HEK293 (cell line): ENCODE results near the gene TEX36.

Experiments
- CTCF ChIA-PET: fragments of 350-600 bp; formaldehyde crosslinking; extraction: SDS; loops from one replicate; lab custom pipeline; 2021; ENCODE audit warnings: antibody characterized with exemption; lab: Yijun Ruan, JAX
- POLR2A ChIA-PET: fragments of 300-600 bp; formaldehyde crosslinking; extraction: SDS; loops from one replicate; lab custom pipeline; 2020; ENCODE audit warnings: antibody characterized with exemption, inconsistent platforms; lab: Yijun Ruan, JAX
- H3K27ac ChIP-seq: fragments of 200-500 bp; sonication (Bioruptor generic); 2 replicates; pipeline ENCODE4 v1.5.1; 2014; ENCODE audit warnings: low read depth, low read length, control low read depth, inconsistent platforms; ENCODE audit errors: extremely low read depth
- H3K36me3 ChIP-seq, 2 experiments: fragments of 200-500 bp in 1 of 2; sonication (Bioruptor generic) in 1 of 2; 1 replicate in 1 of 2; 2 replicates in 1 of 2; pipeline ENCODE4 v1.5.1; 2014 to 2017; ENCODE audit warnings: inconsistent platforms in 2 of 2, low read length in 2 of 2; ENCODE audit not compliant: control insufficient read depth in 2 of 2, insufficient read depth in 1 of 2
- H3K4me1 ChIP-seq: fragments of 200-500 bp; sonication (Bioruptor generic); 2 replicates; pipeline ENCODE4 v1.5.1; 2014; ENCODE audit warnings: mild to moderate bottlenecking, low read length, inconsistent platforms; ENCODE audit not compliant: control insufficient read depth, insufficient read depth
- H3K4me3 ChIP-seq: 2 replicates; pipeline ENCODE4 v1.5.1; 2011; ENCODE audit warnings: low read depth, mild to moderate bottlenecking, control low read depth, low read length, moderate library complexity
- H3K9me3 ChIP-seq: fragments of 200-500 bp; sonication (Bioruptor generic); 2 replicates; pipeline ENCODE4 v1.5.1; 2014; ENCODE audit warnings: low read depth, low read length, inconsistent platforms; ENCODE audit not compliant: control insufficient read depth, insufficient read depth
- BCL6B ChIP-seq: fragments of 450-650 bp; formaldehyde crosslinking; IDR thresholded peaks from 2 replicates; pipeline ENCODE4 v1.5.1; 2017; ENCODE audit warnings: missing biosample characterization, missing genetic modification characterization
- KLF8 ChIP-seq: fragments of 450-650 bp; formaldehyde crosslinking; IDR thresholded peaks from 2 replicates; pipeline ENCODE4 v1.5.1; 2016; ENCODE audit warnings: missing biosample characterization, missing genetic modification characterization
- SETDB1 ChIP-seq: IDR thresholded peaks from one replicate; pipeline ENCODE4 v1.6.1; 2017; ENCODE audit warnings: mild to moderate bottlenecking, low read length, moderate library complexity, mixed read lengths; ENCODE audit not compliant: insufficient read length
- ZFP37 ChIP-seq: fragments of 450-650 bp; formaldehyde crosslinking; IDR thresholded peaks from 2 replicates; pipeline ENCODE4 v1.5.1; 2016; ENCODE audit warnings: missing biosample characterization, missing genetic modification characterization
- ZNF223 ChIP-seq: fragments of 450-650 bp; formaldehyde crosslinking; IDR thresholded peaks from 2 replicates; pipeline ENCODE4 v1.5.1; 2016; ENCODE audit warnings: missing biosample characterization, missing genetic modification characterization
- ZNF26 ChIP-seq: fragments of 450-650 bp; formaldehyde crosslinking; IDR thresholded peaks from 2 replicates; pipeline ENCODE4 v1.5.1; 2016; ENCODE audit warnings: missing biosample characterization, missing genetic modification characterization
- ZNF280D ChIP-seq: fragments of 450-650 bp; formaldehyde crosslinking; IDR thresholded peaks from 2 replicates; pipeline ENCODE4 v1.5.1; 2016; ENCODE audit warnings: missing biosample characterization, missing genetic modification characterization
- ZNF292 ChIP-seq: fragments of 450-650 bp; formaldehyde crosslinking; IDR thresholded peaks from 2 replicates; pipeline ENCODE4 v1.5.1; 2016; ENCODE audit warnings: low read depth, missing biosample characterization, missing genetic modification characterization, borderline replicate concordance
- ZNF324 ChIP-seq: fragments of 450-650 bp; formaldehyde crosslinking; IDR thresholded peaks from 2 replicates; pipeline ENCODE4 v1.5.1; 2016; ENCODE audit warnings: missing biosample characterization, missing genetic modification characterization
- ZNF416 ChIP-seq: fragments of 450-650 bp; formaldehyde crosslinking; IDR thresholded peaks from 2 replicates; pipeline ENCODE4 v1.5.1; 2016; ENCODE audit warnings: missing biosample characterization, missing genetic modification characterization
- ZNF510 ChIP-seq: fragments of 450-650 bp; formaldehyde crosslinking; IDR thresholded peaks from 2 replicates; pipeline ENCODE4 v1.5.1; 2018; ENCODE audit warnings: mild to moderate bottlenecking, missing genetic modification characterization, missing biosample characterization; ENCODE audit not compliant: insufficient replicate concordance
- ZNF629 ChIP-seq: fragments of 450-650 bp; formaldehyde crosslinking; IDR thresholded peaks from 2 replicates; pipeline ENCODE4 v1.5.1; 2017; ENCODE audit warnings: missing biosample characterization, missing genetic modification characterization
- TF ChIP-seq, protein P1 (sequence below): fragments of 450-650 bp; formaldehyde crosslinking; IDR thresholded peaks from 2 replicates; pipeline ENCODE4 v1.5.1; 2016; ENCODE audit warnings: missing biosample characterization, missing genetic modification characterization
- TF ChIP-seq, protein P2 (sequence below): fragments of 450-650 bp; formaldehyde crosslinking; IDR thresholded peaks from 2 replicates; pipeline ENCODE4 v1.5.1; 2016; ENCODE audit warnings: missing biosample characterization, missing genetic modification characterization
- TF ChIP-seq, protein P3 (sequence below): fragments of 450-650 bp; formaldehyde crosslinking; IDR thresholded peaks from 2 replicates; pipeline ENCODE4 v1.5.1; 2017; ENCODE audit warnings: missing biosample characterization, missing genetic modification characterization

TEX36 gene

GRCh38 chr10:125722811-125723210 is 39.8 kb upstream of the TEX36 start (continued):
- TF ChIP-seq ZNF26 (tag by site-specific recombination), result no peak
- no peak for TF ChIP-seq BCL6B (tag by site-specific recombination)
- TF ChIP-seq ZNF280D (tag by site-specific recombination), result no peak
- TF ChIP-seq ZNF629 (tag by site-specific recombination), result no peak
- TF ChIP-seq SETDB1, result no peak

DNA sequence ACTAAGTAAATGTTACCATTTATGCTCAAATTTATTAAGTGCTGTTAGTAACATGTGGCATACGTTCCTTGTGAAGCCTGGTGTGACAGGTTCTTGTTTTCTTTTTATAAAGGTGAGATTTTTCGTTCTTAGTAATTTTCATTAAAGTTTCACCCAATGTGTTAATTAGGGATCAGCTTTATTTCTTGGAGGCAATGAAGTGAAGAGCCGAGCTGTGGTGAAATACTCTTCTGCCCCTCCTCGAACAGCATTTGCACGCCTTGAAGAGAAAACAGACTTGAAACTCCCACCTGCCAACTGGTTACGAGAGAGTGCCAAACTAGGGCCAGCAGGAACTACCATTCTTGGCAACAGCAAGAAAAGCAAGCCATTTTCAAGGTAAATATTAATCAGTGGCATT is 38.1 kb upstream of the TEX36 start:
- TF ChIP-seq KLF8 (no peak), ZNF223 (tag by site-specific recombination) (no peak), ZNF510 (tag by site-specific recombination) (no peak), ZNF324 (tag by site-specific recombination) (no peak)
- TF ChIP-seq, protein P1, sequence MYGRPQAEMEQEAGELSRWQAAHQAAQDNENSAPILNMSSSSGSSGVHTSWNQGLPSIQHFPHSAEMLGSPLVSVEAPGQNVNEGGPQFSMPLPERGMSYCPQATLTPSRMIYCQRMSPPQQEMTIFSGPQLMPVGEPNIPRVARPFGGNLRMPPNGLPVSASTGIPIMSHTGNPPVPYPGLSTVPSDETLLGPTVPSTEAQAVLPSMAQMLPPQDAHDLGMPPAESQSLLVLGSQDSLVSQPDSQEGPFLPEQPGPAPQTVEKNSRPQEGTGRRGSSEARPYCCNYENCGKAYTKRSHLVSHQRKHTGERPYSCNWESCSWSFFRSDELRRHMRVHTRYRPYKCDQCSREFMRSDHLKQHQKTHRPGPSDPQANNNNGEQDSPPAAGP (tag by site-specific recombination), result no peak
- ChIA-PET CTCF (no interaction called here), POLR2A (interaction anchor here (0.7 kb wide), 1 partner anchor 39 kb away, joined by 5 read pairs; no protein-coding TSS in a partner anchor)
- H3K4me3 ChIP-seq, result no peak overlapping the region
- H3K36me3 ChIP-seq, result peaks cover 50 to 51% of the 10 kb centered on the region in 2 experiments
- H3K9me3 ChIP-seq, result no peaks in the 10 kb centered on the region
- no peak overlapping the region for H3K27ac ChIP-seq
- H3K4me1 ChIP-seq, result peaks cover 7% of the 10 kb centered on the region

- Histone ChIP-seq H3K27ac (peak overlapping the region; percentile 83), H3K4me3 (peak overlapping the region; percentile 71), H3K9me3 (no peaks in the 10 kb centered on the region), H3K36me3 (peaks cover 39 to 43% of the 10 kb centered on the region in 2 experiments), H3K4me1 (peaks cover 7% of the 10 kb centered on the region)
- ChIA-PET CTCF (interaction anchor here (1.0 kb wide), 1 partner anchor 87 kb away, joined by 3 read pairs; no protein-coding TSS in a partner anchor), POLR2A (interaction anchor here (0.6 to 1.0 kb wide), 10 partner anchors 9 to 88 kb away, joined by 3 to 14 read pairs (median 6); no protein-coding TSS in a partner anchor)
- TF ChIP-seq ZFP37 (tag by site-specific recombination) (0 out of 2 replicates have a peak, but pooled peaks have one; percentile 35), ZNF416 (tag by site-specific recombination) (no peak), ZNF292 (tag by site-specific recombination) (no peak)
- TF ChIP-seq, protein P2, sequence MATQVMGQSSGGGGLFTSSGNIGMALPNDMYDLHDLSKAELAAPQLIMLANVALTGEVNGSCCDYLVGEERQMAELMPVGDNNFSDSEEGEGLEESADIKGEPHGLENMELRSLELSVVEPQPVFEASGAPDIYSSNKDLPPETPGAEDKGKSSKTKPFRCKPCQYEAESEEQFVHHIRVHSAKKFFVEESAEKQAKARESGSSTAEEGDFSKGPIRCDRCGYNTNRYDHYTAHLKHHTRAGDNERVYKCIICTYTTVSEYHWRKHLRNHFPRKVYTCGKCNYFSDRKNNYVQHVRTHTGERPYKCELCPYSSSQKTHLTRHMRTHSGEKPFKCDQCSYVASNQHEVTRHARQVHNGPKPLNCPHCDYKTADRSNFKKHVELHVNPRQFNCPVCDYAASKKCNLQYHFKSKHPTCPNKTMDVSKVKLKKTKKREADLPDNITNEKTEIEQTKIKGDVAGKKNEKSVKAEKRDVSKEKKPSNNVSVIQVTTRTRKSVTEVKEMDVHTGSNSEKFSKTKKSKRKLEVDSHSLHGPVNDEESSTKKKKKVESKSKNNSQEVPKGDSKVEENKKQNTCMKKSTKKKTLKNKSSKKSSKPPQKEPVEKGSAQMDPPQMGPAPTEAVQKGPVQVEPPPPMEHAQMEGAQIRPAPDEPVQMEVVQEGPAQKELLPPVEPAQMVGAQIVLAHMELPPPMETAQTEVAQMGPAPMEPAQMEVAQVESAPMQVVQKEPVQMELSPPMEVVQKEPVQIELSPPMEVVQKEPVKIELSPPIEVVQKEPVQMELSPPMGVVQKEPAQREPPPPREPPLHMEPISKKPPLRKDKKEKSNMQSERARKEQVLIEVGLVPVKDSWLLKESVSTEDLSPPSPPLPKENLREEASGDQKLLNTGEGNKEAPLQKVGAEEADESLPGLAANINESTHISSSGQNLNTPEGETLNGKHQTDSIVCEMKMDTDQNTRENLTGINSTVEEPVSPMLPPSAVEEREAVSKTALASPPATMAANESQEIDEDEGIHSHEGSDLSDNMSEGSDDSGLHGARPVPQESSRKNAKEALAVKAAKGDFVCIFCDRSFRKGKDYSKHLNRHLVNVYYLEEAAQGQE (tag by site-specific recombination), result no peak
- TF ChIP-seq, protein P3, sequence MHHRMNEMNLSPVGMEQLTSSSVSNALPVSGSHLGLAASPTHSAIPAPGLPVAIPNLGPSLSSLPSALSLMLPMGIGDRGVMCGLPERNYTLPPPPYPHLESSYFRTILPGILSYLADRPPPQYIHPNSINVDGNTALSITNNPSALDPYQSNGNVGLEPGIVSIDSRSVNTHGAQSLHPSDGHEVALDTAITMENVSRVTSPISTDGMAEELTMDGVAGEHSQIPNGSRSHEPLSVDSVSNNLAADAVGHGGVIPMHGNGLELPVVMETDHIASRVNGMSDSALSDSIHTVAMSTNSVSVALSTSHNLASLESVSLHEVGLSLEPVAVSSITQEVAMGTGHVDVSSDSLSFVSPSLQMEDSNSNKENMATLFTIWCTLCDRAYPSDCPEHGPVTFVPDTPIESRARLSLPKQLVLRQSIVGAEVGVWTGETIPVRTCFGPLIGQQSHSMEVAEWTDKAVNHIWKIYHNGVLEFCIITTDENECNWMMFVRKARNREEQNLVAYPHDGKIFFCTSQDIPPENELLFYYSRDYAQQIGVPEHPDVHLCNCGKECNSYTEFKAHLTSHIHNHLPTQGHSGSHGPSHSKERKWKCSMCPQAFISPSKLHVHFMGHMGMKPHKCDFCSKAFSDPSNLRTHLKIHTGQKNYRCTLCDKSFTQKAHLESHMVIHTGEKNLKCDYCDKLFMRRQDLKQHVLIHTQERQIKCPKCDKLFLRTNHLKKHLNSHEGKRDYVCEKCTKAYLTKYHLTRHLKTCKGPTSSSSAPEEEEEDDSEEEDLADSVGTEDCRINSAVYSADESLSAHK (tag by site-specific recombination), result 0 out of 2 replicates have a peak, but pooled peaks have one; percentile 1
Observed at GRCh38 chr10:125720002-125720382, 37.0 kb upstream of the TEX36 start.
